T-helper 1 cell treated with Interleukin-12 subunit alpha and Interleukin-12 subunit beta and Interleukin-4 antibody, amounts not matched to agents 30 ng/mL and 1 ng/mL, for 36 hours (primary cell): Measurements from ENCODE around the gene PCDH9. TPM values are rescaled to one million over a fixed set of nuclear protein-coding genes. Genes with fewer than 3 reads are reported as not detected.

Experiments
- intact Hi-C: fragments of 100-400 bp; cut with micrococcal nuclease; formaldehyde crosslinking; loops from one replicate; pipeline ENCODE4 v1.15.1; 2024
- total RNA-seq: library from RNA; stranded (reverse); gene quantifications from 2 replicates; pipeline ENCODE4 v1.2.3, GENCODE V29; 2022

The PCDH9 gene
- total RNA-seq, 1 donor from 2014 or later = 0.10 TPM

DNA sequence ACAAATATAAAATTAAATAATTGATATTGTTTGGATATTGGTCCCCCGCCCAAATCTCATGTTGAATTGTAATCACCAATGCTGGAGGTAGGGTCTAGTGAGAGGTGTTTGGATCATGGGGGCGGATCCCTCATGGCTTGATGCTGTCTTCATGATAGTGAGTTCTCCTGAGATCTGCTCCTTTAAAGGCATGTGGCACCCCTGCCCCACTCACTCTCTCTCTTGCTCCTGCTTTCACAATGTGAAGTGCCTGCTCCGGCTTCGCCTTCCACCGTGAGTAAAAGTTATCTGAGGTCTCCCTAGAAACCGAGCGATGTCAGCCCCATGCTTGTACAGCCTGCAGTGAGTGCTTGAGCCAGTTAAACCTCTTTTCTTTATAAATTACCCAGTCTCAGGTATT is 248.2 kb downstream of the PCDH9 start:
- intact Hi-C loops = no loop called here

- intact Hi-C loops = no loop called here
Measured at GRCh38 chr13:66977161-66977560, 253.0 kb downstream of the PCDH9 start.

DNA sequence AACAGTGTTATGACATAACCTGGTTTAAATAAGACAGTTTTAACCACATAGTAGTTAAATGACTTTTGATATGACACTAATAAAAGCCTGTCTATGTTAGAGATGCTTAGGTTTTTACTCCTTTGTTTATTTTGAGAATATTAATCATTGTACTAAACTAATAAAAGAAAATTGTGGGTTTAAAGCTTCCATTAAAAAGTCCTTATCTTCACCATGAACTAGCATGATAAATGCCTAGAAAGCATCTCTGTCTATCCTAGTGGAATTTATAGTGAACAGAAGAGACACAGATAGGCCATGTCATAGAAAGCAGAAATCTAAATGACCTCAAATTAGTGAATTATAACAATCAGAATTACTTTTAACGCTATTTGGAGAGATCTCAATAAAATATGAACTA is 255.2 kb downstream of the PCDH9 start:
- intact Hi-C loops = no loop called here

DNA sequence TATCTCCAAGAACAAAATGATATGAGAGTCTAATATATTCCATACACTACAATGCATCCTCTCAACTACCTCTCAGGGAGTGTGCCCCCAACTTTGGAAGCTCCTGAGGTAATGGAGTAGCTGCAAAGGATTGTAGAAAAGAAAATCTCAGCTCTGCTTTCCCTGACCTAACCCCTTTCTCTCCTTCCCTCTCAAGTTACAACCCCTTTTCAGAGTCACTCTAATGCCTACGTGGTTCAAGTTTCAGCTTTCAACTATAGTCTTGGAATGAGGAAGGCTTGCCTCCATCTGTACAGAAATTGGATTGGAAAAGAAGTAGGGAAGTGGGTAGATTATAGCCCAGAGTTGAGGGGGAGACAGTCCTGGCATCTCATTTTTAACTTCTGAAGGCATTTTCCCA is 256.0 kb downstream of the PCDH9 start:
- intact Hi-C loops = no loop called here

GRCh38 chr13:66972659-66973058 is 257.5 kb downstream of the PCDH9 start:
- intact Hi-C loops = no loop called here

GRCh38 chr13:66971004-66971403 is 259.1 kb downstream of the PCDH9 start:
- intact Hi-C loops = no loop called here

DNA sequence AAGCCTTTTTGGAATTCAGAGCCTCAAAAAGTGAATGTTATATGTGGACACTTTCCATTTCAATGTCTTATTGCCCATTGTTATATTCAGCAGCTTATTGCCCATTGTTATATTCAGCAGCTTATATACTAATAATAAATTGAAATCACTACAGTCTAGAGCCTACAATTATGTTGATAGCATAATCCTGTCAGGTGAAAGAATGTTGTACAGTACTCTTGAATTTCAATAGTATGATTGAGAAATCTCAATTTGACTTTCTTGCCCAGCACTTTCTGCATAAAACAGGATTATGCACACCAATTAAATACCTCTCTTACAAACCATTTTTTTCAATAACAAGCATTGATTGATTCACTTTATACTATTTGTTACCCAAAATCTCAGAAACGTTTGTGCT is 260.8 kb downstream of the PCDH9 start:
- intact Hi-C loops = no loop called here

- intact Hi-C loops = no loop called here
Measured at GRCh38 chr13:66967811-66968597, 262.1 kb downstream of the PCDH9 start.

GRCh38 chr13:66965181-66965580 is 265.0 kb downstream of the PCDH9 start:
- intact Hi-C loops = no loop called here

DNA sequence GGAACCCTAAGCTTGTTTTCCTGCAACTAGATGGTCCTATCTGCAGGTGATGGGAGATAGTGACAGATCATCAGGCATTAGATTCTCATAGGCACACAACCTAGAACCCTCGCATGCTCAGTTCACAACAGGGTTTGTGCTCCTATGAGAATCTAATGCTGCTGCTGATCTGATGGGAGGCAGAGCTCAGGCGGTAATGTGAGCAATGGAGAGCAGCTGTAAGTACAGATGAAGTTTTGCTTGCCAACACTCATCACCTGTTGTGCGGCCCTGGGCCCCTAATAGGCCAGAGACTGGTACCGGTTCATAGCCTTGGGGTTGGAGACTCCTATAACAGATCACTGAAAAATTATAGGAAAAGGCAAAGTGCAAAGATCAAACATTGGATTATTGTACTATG is 267.2 kb downstream of the PCDH9 start:
- intact Hi-C loops = no loop called here

DNA sequence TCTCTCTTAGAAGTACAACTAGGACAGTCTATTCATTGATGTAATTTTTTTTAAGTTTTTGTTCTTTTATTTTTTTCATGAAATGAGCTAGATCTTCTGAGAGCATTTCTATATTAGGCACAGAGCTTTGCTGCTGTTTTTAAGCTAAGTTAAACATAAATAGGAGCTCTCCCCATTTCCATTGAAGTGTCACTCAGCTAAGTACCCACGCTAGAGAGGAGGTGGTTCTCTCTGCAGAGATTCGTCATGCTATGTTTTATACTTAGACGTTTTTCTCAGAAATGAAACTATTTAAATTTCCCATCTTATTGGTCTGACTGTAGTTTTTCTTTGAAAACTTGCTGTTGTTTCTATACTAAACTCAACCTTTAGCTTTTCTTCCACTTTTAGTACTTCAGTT is 271.5 kb downstream of the PCDH9 start:
- intact Hi-C loops = no loop called here

DNA sequence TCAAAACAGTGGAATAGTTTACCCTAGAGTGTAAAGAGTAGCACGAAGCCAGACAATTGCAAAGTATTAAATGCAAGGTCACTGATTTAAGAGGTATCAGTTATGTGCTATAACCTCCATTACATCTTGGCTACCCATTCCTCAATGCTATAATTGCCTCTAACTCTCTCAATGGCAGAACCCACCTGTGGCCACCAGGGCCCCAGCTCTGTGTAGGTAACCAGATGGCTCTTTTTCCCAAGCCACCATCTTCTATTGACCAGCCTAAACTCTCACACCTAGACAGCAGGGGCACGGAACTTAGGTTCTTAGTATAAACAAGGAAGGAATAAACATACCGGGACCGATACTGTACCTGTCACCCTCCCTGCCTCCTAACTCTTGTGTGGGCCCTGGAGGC is 277.6 kb downstream of the PCDH9 start:
- intact Hi-C loops = no loop called here

GRCh38 chr13:66951426-66951825 is 278.7 kb downstream of the PCDH9 start:
- intact Hi-C loops = no loop called here

DNA sequence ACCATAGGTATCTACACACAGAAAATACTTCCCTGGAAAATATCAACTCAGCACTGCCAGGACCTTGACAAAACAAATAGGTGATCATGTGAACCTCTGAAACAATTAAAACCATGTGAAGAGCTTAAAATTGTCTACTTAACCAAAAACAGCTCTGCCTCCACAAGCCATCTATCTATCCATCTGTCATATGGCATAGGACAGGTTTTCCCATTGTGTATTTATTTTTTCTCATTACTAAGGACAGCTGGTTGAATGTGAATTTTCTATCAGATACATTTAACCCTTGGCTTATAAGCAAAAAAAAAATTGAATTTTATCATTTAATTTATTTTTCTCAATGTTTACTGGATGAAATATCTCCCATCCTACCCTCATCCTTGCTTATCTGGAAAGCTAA is 279.5 kb downstream of the PCDH9 start:
- intact Hi-C loops = no loop called here

DNA sequence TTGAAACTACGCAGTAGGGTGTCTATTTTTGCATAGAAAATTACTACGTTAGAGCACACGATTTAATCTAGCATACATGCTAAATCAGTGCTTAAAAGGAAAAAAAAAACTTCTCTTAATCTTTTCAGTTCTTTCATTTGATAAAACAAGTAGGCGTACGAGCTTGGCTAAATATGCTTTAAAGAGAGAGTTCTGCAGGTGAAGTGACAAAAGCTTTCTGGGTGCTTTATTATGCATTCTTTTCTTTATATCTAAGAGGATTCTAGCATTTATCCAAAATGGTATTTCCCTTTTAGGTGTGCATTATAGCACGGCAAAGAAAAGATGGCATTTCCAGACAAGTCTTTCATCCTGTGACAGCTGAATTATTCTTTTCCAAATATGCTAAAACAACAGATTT is 281.2 kb downstream of the PCDH9 start:
- intact Hi-C loops = no loop called here

GRCh38 chr13:66943530-66943929 is 286.6 kb downstream of the PCDH9 start:
- intact Hi-C loops = no loop called here

- intact Hi-C loops = no loop called here
Measured at GRCh38 chr13:66940113-66940512, 290.0 kb downstream of the PCDH9 start.

DNA sequence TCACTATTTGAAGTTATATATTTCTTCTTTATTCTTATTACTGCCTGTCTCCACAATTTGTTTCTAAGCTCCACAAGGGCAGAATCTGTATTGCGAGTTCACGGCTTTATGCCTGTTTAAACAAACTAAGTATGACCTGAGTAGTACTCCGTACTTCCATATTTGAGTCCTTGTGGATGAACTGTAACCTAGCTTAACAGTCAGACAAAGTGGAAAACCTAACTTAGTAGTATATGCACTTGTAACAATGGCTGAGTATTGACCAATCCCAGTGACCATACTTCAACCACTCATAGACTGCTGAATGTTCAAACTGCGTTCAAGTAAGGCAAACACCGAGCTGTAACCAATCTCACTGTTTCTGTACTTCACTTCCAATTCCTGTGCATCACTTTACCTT is 292.7 kb downstream of the PCDH9 start:
- intact Hi-C loops = no loop called here

- intact Hi-C loops = no loop called here
Measured at GRCh38 chr13:66933994-66934393, 296.1 kb downstream of the PCDH9 start.

GRCh38 chr13:66933527-66933926 is 296.6 kb downstream of the PCDH9 start:
- intact Hi-C loops = no loop called here

DNA sequence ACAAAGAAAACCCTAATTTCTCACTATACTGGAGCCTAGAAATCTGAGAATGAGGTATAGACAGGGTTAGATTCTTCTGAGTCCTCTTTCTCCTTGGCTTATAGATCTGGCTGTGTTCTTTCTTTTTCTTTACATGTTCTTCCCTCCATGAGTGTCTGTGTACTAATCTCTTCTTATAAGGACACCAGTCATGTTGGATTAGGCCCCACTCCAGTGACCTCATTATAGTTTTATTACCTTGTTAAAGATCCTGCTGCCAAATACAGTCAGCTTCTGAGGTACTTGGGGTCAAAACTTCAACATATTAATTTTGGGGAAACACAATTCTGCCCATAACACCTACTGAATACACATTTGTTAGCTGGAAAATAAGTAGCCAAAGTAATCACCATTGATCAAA is 302.6 kb downstream of the PCDH9 start:
- intact Hi-C loops = no loop called here

DNA sequence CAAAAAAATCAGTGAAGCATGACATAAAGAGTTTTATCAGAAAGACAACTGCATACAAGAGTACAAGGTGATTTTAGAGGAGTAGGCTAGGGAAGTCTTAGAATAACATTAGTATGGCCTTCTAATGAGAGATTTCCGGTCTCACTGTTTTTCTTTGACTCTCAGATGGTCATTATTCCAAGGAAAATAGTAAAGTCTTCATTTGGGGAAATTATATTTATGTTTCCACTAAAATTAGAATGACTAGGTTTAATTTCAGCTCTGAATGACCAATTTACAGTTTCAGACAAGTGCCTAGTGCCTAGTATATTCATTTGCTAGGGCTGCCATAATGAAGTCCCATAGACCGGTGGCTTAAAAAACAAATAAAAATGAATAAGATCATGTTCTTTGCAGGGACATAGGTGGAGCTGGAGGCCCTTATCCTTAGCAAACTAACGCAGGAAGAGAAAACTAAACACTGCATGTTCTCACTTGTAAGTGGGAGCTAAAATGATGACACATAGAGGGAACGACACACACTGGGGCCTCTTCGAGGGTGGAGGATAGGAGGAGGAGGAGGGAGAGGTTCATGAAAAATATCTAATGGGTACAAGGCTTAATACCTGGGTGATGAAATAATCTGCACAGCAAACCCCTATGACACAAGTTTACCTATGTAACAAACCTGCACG is 303.1 kb downstream of the PCDH9 start:
- intact Hi-C loops = no loop called here

DNA sequence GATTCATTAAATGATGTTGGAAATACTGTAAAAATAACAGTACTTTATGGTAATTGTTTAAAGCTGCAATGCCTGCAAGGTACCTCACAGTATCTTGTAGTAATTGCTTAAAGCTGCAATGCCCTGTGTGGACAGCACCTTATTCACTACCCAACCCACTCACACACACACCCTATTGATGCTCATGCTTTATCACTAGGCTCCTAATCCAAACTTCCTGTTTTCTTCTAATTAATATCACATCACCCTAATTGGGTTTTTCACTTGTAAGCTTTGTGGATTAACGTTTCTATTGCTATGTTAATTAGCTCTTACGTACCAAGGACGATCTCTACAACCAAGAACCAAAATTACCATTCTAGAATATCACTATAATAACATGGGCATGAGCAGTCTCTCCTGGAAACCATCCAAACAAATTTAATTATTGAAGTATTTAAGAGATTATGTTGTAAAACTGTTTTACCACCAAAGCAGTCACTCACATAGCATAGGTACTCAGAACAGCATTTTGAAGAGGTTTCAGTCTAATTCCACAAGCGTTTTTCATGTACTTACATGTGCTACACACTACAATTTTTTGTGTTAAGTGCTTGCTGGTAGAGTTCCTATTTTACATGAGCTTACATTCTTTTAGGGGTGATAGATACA is 303.8 kb downstream of the PCDH9 start:
- intact Hi-C loops = no loop called here
